GM21737 (cell line): ENCODE measurements around the gene TTC3.
"Not testable (repeated sequence)": the region's sequence is repeated elsewhere in the genome, so short reads cannot be mapped to it uniquely, and the experiment has no call there.

Experiments
- ATAC-seq: cut with Tn5 transposase; IDR thresholded peaks from one replicate; pipeline ENCODE4 v1.9.1; 2021; ENCODE audit warnings: mild to moderate bottlenecking, moderate library complexity; ENCODE audit not compliant: unreplicated experiment

TTC3 gene

GRCh38 chr21:37219761-37220432 lies 146.8 kb downstream of the TTC3 start:
- ATAC-seq, result no peak

- peak; percentile 34 for ATAC-seq
Measured at GRCh38 chr21:37220433-37220980, 147.5 kb downstream of the TTC3 start.

DNA sequence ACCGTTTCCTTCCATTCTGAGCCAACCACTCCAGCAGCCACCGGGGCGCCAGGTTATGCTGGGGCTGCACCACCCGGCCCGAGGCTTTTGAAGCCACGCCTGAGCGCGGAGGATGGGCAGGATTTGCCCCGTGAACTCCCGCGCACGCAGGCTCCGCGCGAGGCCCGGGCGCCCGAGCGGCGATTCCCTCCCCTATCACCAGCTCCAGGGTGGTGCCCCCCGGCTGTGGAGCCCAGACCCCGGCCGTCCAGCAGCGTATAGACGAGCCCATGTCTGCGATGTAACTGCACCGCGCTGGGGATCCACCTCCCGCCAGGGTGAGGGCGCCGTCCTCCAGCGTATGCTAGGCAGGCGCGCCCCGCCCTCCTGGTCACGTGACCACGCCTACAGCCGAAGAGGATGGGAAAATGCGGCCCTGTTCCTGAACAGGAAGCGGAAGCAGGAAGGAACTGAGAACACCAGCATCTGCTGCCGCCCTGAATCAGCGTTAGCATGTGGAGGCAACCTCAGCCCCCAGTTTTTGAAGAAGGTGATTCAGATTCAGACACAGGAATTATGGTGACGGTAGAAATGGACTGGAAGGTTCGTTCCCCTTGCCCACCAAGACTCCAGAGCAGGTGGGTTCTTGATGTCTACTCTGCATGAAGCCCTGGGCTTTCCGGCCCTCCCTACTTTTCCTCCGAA lies 148.1 kb downstream of the TTC3 start:
- peak; percentile 70 for ATAC-seq

- ATAC-seq, result not testable (repeated sequence)
Measured at GRCh38 chr21:37222248-37222647, 149.2 kb downstream of the TTC3 start.

DNA sequence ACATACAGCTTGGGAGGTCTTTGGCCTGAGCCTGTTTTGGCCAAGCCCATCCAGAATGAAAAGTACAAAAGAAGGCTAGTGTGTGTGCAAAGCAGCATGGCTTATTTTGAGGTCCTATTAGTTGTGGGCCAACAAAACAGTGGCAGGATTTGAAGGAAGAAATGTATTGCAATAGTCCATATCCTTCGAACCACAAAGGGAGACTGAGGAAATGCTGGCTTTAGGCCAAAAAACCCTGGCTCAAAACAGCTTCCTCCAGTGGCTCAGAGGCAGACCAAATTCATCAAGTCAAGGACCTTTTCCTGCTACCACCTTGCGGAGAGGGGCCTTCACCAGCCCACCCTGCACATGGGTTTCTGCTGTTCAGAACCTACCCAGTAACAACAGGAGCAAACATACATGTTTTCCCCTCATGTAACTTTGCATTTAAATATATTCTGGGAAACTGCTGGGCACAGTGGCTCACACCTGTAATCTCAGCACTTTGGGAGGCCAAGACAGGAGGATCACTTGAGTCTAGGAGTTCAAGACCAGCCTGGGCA lies 150.8 kb downstream of the TTC3 start:
- ATAC-seq, result no peak

DNA sequence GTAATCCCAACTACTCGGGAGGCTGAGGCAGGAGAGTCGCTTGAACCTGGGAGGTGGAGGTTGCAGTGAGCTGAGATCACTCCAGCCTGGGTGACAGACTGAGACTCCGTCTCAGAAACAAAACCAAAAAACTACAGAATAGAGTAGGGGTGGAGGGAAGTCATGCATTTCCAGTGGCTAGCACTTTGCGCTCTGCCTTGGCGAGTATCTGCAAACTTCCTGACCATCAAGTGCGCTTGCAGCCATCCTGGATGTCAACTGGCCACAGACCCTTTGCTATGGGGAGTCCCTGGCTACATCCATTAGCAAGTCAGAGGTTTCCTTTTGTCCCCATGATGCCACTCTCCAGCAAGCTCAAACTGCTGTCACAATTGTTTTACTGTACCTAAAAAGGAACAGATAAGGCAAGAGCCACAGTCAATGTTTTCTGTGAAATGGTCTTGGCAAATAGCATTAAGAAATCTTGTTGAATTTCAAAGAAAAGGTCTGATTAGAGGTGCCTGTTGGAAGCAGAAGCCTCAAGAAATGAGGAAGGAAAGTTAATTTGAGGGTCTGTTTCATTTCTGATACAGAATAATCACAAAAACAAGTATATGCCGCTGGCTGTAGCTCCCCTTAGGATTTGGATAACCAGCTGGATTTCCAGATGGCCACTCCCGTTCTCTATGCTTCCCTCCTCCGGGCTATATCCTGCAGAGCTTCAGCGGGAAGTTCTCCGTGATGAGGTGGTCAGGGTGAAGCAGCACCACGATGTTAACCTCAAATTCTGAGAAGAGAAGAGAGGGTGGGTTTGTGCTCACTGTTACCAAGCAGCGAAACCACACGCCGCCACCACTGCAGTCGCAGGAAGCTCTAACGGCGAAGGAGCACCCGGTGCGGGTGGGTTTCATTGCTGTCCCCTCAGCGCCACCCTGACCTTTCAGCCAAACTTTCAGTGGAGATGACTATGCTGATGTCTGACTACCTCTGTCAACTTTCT lies 152.1 kb downstream of the TTC3 start:
- no peak for ATAC-seq

- no peak for ATAC-seq
Measured at GRCh38 chr21:37226041-37226920, 153.2 kb downstream of the TTC3 start.

DNA sequence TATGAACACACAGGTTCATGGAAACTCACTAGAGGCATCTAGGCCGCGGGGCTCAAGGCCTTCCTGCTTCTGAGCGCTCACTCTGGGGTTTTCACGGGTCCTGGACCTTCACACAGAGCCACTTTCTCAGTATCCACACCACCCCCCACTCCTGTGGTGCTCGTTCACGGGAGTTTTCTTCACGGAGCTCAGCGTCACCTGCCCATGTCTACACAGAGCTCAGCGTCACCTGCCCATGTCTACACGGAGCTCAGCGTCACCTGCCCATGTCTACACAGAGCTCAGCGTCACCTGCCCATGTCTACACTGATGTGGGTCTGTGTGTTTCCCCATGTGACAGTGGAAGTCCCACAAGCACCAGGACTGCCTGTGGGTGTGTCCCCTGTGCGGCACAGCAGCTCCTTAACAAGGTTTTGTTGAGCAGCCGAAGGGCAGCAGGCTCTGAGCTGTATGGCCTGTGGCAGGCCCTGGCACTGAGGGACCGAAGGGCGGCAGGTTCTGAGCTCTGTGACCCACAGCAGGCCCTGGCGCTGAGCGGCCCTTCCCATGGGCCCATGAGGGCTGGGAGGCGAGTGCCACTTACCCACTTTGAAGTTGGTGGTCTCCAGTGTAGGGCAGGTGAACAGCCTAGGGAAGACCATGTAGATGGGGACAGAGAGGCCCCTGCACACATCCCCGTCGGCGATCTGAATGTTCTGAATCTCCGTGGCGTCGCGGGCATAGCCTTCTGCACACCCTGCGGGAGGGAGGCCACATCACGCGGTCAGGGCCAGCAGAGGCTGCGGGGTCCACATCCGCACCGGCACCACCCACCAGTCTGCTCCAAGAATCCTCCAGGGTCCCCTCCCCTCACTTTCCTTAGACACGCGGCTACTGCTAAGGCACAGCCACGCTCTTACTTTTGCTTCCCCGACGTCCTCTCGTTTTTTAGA lies 154.3 kb downstream of the TTC3 start:
- no peak for ATAC-seq

GRCh38 chr21:37228003-37228400 lies 154.9 kb downstream of the TTC3 start:
- ATAC-seq, result no peak

GRCh38 chr21:37230632-37231248 lies 157.7 kb downstream of the TTC3 start:
- ATAC-seq, result no peak

- no peak for ATAC-seq
Measured at GRCh38 chr21:37231249-37231645, 158.2 kb downstream of the TTC3 start.

GRCh38 chr21:37231671-37232070 lies 158.6 kb downstream of the TTC3 start:
- ATAC-seq, result no peak

DNA sequence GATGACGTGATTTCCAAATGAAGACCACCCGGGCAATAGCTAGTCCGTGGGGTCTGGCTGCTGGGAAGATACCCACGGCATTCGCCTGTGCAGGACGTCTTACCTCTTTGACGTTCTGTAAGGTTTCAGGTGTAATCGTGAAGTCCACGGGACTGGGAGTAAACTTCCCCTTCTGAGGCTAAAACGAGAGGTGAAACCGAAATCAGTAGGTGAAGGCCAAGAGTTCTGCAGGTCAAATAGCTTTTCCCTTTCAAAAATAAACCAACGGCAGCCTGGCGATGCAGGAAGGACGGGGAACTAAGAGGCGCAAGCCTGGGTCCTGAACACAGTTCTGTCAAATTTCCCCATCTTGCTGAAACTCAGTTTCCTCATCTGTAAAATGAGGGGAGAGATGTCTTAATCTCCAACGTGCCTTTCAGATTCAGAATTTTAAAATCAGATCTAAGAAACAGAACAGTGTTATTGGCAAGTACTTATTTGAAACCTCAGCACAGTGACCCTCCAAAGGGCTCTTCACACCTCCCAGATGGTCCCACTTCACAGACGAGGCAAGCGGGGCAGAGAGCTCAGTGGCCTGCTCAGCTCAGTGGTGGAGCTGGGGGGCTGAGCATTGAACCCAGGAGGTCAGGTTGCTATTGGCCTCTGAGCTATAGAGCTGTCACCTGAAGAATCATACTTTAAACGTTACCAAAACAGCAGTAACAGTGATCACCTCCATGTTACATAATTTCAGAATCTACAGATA lies 159.4 kb downstream of the TTC3 start:
- no peak for ATAC-seq

GRCh38 chr21:37233551-37234146 lies 160.6 kb downstream of the TTC3 start:
- no peak for ATAC-seq

GRCh38 chr21:37237346-37237745 lies 164.3 kb downstream of the TTC3 start:
- ATAC-seq, result no peak

DNA sequence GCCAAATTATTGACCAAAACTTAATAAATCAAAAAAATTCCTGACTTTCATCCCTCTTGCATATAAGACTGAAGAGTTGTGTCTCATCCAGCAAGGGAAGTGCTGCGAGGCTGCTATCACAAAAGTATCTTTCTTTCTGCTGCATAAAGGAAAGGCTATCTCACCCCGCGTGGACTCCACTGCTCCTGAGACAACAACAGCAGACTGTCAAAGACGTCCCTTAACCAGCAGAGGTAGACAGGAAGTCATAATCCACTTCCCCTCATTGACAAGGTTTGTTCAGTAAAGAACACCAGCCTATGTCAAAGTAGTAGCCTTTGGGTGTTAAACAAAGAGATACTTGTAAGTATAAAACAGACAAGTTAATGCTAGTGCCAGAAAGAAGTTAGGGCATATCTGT lies 164.7 kb downstream of the TTC3 start:
- no peak for ATAC-seq

- ATAC-seq, result no peak
Measured at GRCh38 chr21:37240978-37241377, 167.9 kb downstream of the TTC3 start.
